Upper lobe of left lung (tissue), 6 donors: ENCODE data around the gene KRT74. TPM values are rescaled to one million over a fixed set of nuclear protein-coding genes. Genes with fewer than 3 reads are reported as not detected.

Experiments
- ATAC-seq, 2 donors: fragments of 200-7000 bp; cut with Tn5 transposase; one replicate each; pipeline ENCODE4 v1.9.1; 2022; ENCODE audit warnings: mild to moderate bottlenecking in 2 of 2, moderate library complexity in 2 of 2; ENCODE audit not compliant: low FRiP score in 2 of 2
- DNase-seq, 2 donors: peaks; one replicate each; pipeline ENCODE4 v3.0.0-alpha.2; 2019 to 2020
- H3K27ac ChIP-seq, 4 donors: fragments of 200-600 bp; sonication (generic); one replicate each; pipeline ENCODE4 v1.5.1; 2016 to 2019
- H3K27me3 ChIP-seq, 4 donors: fragments of 200-600 bp; sonication (generic); one replicate each; pipeline ENCODE4 v1.5.1; 2017 to 2019
- H3K36me3 ChIP-seq, 4 donors: fragments of 200-600 bp; sonication (generic); one replicate each; pipeline ENCODE4 v1.5.1; 2016 to 2019
- H3K4me1 ChIP-seq, 4 donors: fragments of 200-600 bp; sonication (generic); one replicate each; pipeline ENCODE4 v1.5.1; 2018 to 2019
- H3K4me3 ChIP-seq, 4 donors: fragments of 200-600 bp; sonication (generic); one replicate each; pipeline ENCODE4 v1.5.1; 2017 to 2019; ENCODE audit warnings: mild to moderate bottlenecking in 2 of 4, moderate library complexity in 1 of 4
- H3K9me3 ChIP-seq, 4 donors: fragments of 200-600 bp; sonication (generic); one replicate each; pipeline ENCODE4 v1.5.1; 2018 to 2019
- EP300 ChIP-seq, 4 donors: sonication (generic); formaldehyde crosslinking; IDR thresholded peaks; one replicate each; pipeline ENCODE4 v1.5.1; 2017; ENCODE audit warnings: antibody characterized with exemption in 4 of 4, control low read depth in 2 of 4
- POLR2A ChIP-seq, 4 donors: fragments of 450-650 bp; IDR thresholded peaks; one replicate each; pipeline ENCODE4 v1.5.1; 2016 to 2017; ENCODE audit warnings: antibody characterized with exemption in 4 of 4, mild to moderate bottlenecking in 2 of 4
- POLR2AphosphoS5 ChIP-seq, 2 donors: sonication (generic); formaldehyde crosslinking; IDR thresholded peaks; one replicate each; pipeline ENCODE4 v1.5.1; 2017; ENCODE audit warnings: antibody characterized with exemption in 2 of 2
- WGBS, 2 donors: methylation state at CpG; one replicate each; pipeline ENCODE4 v1.1.5; 2017 to 2018; 5-methylcytosine and 5-hydroxymethylcytosine counted together
- total RNA-seq, 6 donors: library from RNA; depleted of rRNA in 4 of 6; stranded (reverse); fragments of >200 nt in 4 of 6; gene quantifications; one replicate each; pipeline versions ENCODE4 v1.1.0 to v1.2.1, GENCODE V29; 2016 to 2021
- TF ChIP-seq, protein P1 (sequence below), 6 experiments: fragments of 450-650 bp in 4 of 6; fragments of 200-600 bp in 2 of 6; sonication (generic) in 2 of 6; IDR thresholded peaks; one replicate each; pipeline ENCODE4 v1.5.1; 2016 to 2019; ENCODE audit warnings: antibody characterized with exemption in 6 of 6
- donor health status: DM: no; HTN: no; CAD: no; lungs with moderate emphysema.
- donor health status: DM: no; HTN: yes; CAD: no; lungs with severe emphysema.

Gene KRT74
- total RNA-seq, 6 donors from 2014 or later = not detected

- H3K27ac ChIP-seq = no peak overlapping the region
- no peak for ATAC-seq
- no peak for DNase-seq
- no peaks in the 10 kb centered on the region for H3K4me1 ChIP-seq
- no peak overlapping the region for H3K4me3 ChIP-seq
- 57 to 72% methylated on average over 1 to 6 of the region's 6 CpGs for WGBS, 2 donors
- no peaks in the 10 kb centered on the region for H3K27me3 ChIP-seq
- H3K36me3 ChIP-seq = no peaks in the 10 kb centered on the region
- TF ChIP-seq EP300 (IDR thresholded peaks at IDR 0.05) = no peak
- TF ChIP-seq POLR2AphosphoS5 (IDR thresholded peaks at IDR 0.05) = no peak
- TF ChIP-seq, protein P1, sequence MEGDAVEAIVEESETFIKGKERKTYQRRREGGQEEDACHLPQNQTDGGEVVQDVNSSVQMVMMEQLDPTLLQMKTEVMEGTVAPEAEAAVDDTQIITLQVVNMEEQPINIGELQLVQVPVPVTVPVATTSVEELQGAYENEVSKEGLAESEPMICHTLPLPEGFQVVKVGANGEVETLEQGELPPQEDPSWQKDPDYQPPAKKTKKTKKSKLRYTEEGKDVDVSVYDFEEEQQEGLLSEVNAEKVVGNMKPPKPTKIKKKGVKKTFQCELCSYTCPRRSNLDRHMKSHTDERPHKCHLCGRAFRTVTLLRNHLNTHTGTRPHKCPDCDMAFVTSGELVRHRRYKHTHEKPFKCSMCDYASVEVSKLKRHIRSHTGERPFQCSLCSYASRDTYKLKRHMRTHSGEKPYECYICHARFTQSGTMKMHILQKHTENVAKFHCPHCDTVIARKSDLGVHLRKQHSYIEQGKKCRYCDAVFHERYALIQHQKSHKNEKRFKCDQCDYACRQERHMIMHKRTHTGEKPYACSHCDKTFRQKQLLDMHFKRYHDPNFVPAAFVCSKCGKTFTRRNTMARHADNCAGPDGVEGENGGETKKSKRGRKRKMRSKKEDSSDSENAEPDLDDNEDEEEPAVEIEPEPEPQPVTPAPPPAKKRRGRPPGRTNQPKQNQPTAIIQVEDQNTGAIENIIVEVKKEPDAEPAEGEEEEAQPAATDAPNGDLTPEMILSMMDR (IDR thresholded peaks at IDR 0.05) = no peak
- TF ChIP-seq POLR2A (IDR thresholded peaks at IDR 0.05) = no peak
- H3K9me3 ChIP-seq = no peaks in the 10 kb centered on the region
Observed at GRCh38 chr12:52608161-52608560, 34.5 kb upstream of the KRT74 start.

- ATAC-seq = no peak
- H3K27me3 ChIP-seq = no peaks in the 10 kb centered on the region
- DNase-seq = no peak
- TF ChIP-seq POLR2A (IDR thresholded peaks at IDR 0.05) (no peak), POLR2AphosphoS5 (IDR thresholded peaks at IDR 0.05) (no peak)
- TF ChIP-seq, protein P1 (IDR thresholded peaks at IDR 0.05) = no peak
- no peak overlapping the region for H3K27ac ChIP-seq
- no peak overlapping the region for H3K4me3 ChIP-seq
- no peaks in the 10 kb centered on the region for H3K4me1 ChIP-seq
- 50 to 87% methylated on average over 1 of the region's 1 CpG for WGBS, 2 donors
- no peaks in the 10 kb centered on the region for H3K36me3 ChIP-seq
- H3K9me3 ChIP-seq = no peaks in the 10 kb centered on the region
Observed at GRCh38 chr12:52607314-52607713, 33.7 kb upstream of the KRT74 start.

GRCh38 chr12:52606581-52607218 lies 33.1 kb upstream of the KRT74 start:
- TF ChIP-seq, protein P1 (IDR thresholded peaks at IDR 0.05) = no peak
- TF ChIP-seq EP300 (IDR thresholded peaks at IDR 0.05) = no peak
- Histone ChIP-seq H3K36me3 (no peaks in the 10 kb centered on the region), H3K4me1 (no peaks in the 10 kb centered on the region), H3K9me3 (no peaks in the 10 kb centered on the region), H3K27ac (no peak overlapping the region), H3K4me3 (no peak overlapping the region), H3K27me3 (peaks cover 0 to under 1% (median 0%) of the 10 kb centered on the region in 4 donors)
- ATAC-seq (no peak), DNase-seq (no peak)
- WGBS, 2 donors = 79 to 84% methylated on average over 7 of the region's 7 CpGs

DNA sequence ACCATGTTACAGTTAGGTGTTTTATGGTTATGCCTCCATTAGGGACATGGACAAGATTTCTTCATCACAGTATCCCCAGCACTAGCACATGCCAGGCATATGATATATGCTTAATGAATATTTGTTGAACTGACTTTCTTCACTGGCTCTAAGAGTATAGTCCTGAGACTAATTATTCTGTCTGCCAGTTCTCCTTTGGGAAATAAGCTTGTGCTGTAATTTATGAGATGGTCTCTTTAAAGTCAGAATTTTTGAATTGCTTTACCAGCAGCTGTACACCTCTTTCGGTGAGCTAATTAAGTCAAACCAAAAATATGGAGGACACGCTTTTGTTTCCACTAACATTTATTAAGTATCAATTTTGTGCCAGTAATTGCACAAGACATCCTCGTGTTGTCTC lies 32.5 kb upstream of the KRT74 start:
- no peak overlapping the region for H3K27ac ChIP-seq
- no peaks in the 10 kb centered on the region for H3K36me3 ChIP-seq
- TF ChIP-seq POLR2A (IDR thresholded peaks at IDR 0.05) (no peak), POLR2AphosphoS5 (IDR thresholded peaks at IDR 0.05) (no peak), EP300 (IDR thresholded peaks at IDR 0.05) (no peak)
- TF ChIP-seq, protein P1 (IDR thresholded peaks at IDR 0.05) = no peak
- ATAC-seq (no peak), DNase-seq (no peak)
- WGBS, 2 donors = 56 to 61% methylated on average over 3 of the region's 3 CpGs
- H3K4me1 ChIP-seq = no peaks in the 10 kb centered on the region
- H3K4me3 ChIP-seq = no peak overlapping the region
- peaks cover 0 to 6% (median 2%) of the 10 kb centered on the region in 4 donors for H3K27me3 ChIP-seq
- no peaks in the 10 kb centered on the region for H3K9me3 ChIP-seq

GRCh38 chr12:52605542-52605941 lies 31.9 kb upstream of the KRT74 start:
- Histone ChIP-seq H3K9me3 (no peaks in the 10 kb centered on the region), H3K27me3 (peaks cover 0 to 11% (median 5%) of the 10 kb centered on the region in 4 donors), H3K4me1 (no peaks in the 10 kb centered on the region), H3K36me3 (no peaks in the 10 kb centered on the region), H3K27ac (no peak overlapping the region), H3K4me3 (no peak overlapping the region)
- no peak for DNase-seq
- no peak for ATAC-seq
- TF ChIP-seq EP300 (IDR thresholded peaks at IDR 0.05) = no peak
- no peak for TF ChIP-seq POLR2AphosphoS5 (IDR thresholded peaks at IDR 0.05)
- TF ChIP-seq, protein P1 (IDR thresholded peaks at IDR 0.05) = no peak
- no peak for TF ChIP-seq POLR2A (IDR thresholded peaks at IDR 0.05)
- 90% methylated on average over 1 of the region's 1 CpG for WGBS, 2 donors
